HepG2 (cell line): ENCODE data around the gene SLC1A4. TPM values are rescaled to one million over a fixed set of nuclear protein-coding genes. Genes with fewer than 3 reads are reported as not detected.

Source experiments
- AKAP8 ChIP-seq: sonication (generic); formaldehyde crosslinking; IDR thresholded peaks from 2 replicates; pipeline ENCODE4 v1.5.1; 2020; ENCODE audit warnings: mild to moderate bottlenecking, missing genetic modification reagents
- CEBPB ChIP-seq: IDR thresholded peaks from 2 replicates; pipeline ENCODE4 v1.6.1; 2011; ENCODE audit warnings: low read depth, low read length, improper control_type of control experiment, borderline replicate concordance
- DRAP1 ChIP-seq: IDR thresholded peaks from 2 replicates; pipeline ENCODE4 v1.6.1; 2016; ENCODE audit warnings: missing genetic modification reagents, missing compliant biosample characterization
- FOXA3 ChIP-seq: IDR thresholded peaks from 2 replicates; pipeline ENCODE4 v1.6.1; 2016; ENCODE audit warnings: missing genetic modification reagents, missing compliant biosample characterization
- GATAD2A ChIP-seq: IDR thresholded peaks from 2 replicates; pipeline ENCODE4 v1.6.1; 2016
- HES4 ChIP-seq: sonication (generic); formaldehyde crosslinking; IDR thresholded peaks from 2 replicates; pipeline ENCODE4 v1.9.0; 2021; ENCODE audit warnings: mild to moderate bottlenecking, missing genetic modification reagents, borderline replicate concordance
- MTA1 ChIP-seq: sonication (generic); formaldehyde crosslinking; IDR thresholded peaks from 2 replicates; pipeline ENCODE4 v1.4.0; 2020; ENCODE audit warnings: missing genetic modification reagents, mild to moderate bottlenecking, borderline replicate concordance
- NFYC ChIP-seq: IDR thresholded peaks from 2 replicates; pipeline ENCODE4 v1.6.1; 2016; ENCODE audit warnings: missing genetic modification reagents, missing compliant biosample characterization
- RBM39 ChIP-seq: fragments of 200-400 bp; formaldehyde crosslinking; IDR thresholded peaks from one replicate; pipeline ENCODE4 v1.6.1; 2018; ENCODE audit warnings: antibody characterized with exemption, mild to moderate bottlenecking, low read depth, low read length; ENCODE audit not compliant: poor library complexity, severe bottlenecking
- SP140L ChIP-seq: sonication (generic); formaldehyde crosslinking; IDR thresholded peaks from 2 replicates; pipeline ENCODE4 v1.4.0; 2020; ENCODE audit warnings: missing genetic modification reagents, borderline replicate concordance
- SP5 ChIP-seq: IDR thresholded peaks from 2 replicates; pipeline ENCODE4 v1.6.1; 2016; ENCODE audit warnings: low read depth, borderline replicate concordance
- TGIF2 ChIP-seq: IDR thresholded peaks from 2 replicates; pipeline ENCODE4 v1.6.1; 2016; ENCODE audit warnings: control low read depth, missing compliant biosample characterization
- YEATS2 ChIP-seq: sonication (generic); formaldehyde crosslinking; IDR thresholded peaks from 2 replicates; pipeline ENCODE4 v1.4.0; 2020; ENCODE audit warnings: missing genetic modification reagents, borderline replicate concordance
- YY1 ChIP-seq: IDR thresholded peaks from 2 replicates; pipeline ENCODE4 v1.6.1; 2011; ENCODE audit warnings: low read length, low read depth, moderate library complexity, mild to moderate bottlenecking; ENCODE audit not compliant: insufficient read depth, insufficient replicate concordance
- ZBTB37 ChIP-seq: sonication (generic); formaldehyde crosslinking; IDR thresholded peaks from 2 replicates; pipeline ENCODE4 v1.4.0; 2020; ENCODE audit warnings: mild to moderate bottlenecking, missing genetic modification reagents
- ZFP62 ChIP-seq: sonication (generic); formaldehyde crosslinking; IDR thresholded peaks from 2 replicates; pipeline ENCODE4 v1.4.0; 2020; ENCODE audit warnings: missing genetic modification reagents
- ZFP90 ChIP-seq: sonication (generic); formaldehyde crosslinking; IDR thresholded peaks from 2 replicates; pipeline ENCODE4 v1.8.0; 2022; ENCODE audit warnings: missing genetic modification reagents, mild to moderate bottlenecking, inconsistent platforms, borderline replicate concordance
- ZNF251 ChIP-seq: sonication (generic); formaldehyde crosslinking; IDR thresholded peaks from 2 replicates; pipeline ENCODE4 v1.9.0; 2021; ENCODE audit warnings: mild to moderate bottlenecking, missing genetic modification reagents
- ZNF260 ChIP-seq: sonication (generic); formaldehyde crosslinking; IDR thresholded peaks from 2 replicates; pipeline ENCODE4 v1.4.0; 2020; ENCODE audit warnings: missing genetic modification reagents, low read depth, mild to moderate bottlenecking, borderline replicate concordance
- ZNF362 ChIP-seq: sonication (generic); formaldehyde crosslinking; IDR thresholded peaks from 2 replicates; pipeline ENCODE4 v1.4.0; 2020; ENCODE audit warnings: missing genetic modification reagents, mild to moderate bottlenecking, borderline replicate concordance
- ZNF672 ChIP-seq: sonication (generic); formaldehyde crosslinking; IDR thresholded peaks from 2 replicates; pipeline ENCODE4 v1.8.1; 2022; ENCODE audit warnings: missing genetic modification reagents
- polyA plus RNA-seq, 8 experiments: library from polyadenylated mRNA; depleted of rRNA in 3 of 8; stranded (reverse) in 7 of 8; unstranded in 1 of 8; fragments of >200 nt; fragmentation: Illumina TruSeq in 4 of 8; extraction: Trizol in 4 of 8; gene quantifications; 2 replicates each; pipeline versions ENCODE4 v1.2.1 to v1.2.3, GENCODE V29; 2011 to 2016; ENCODE audit warnings: low read depth in 4 of 8, missing spikeins in 1 of 8, mixed read lengths in 1 of 8; ENCODE audit not compliant: insufficient read depth in 1 of 8
- total RNA-seq, 5 experiments: library from RNA; depleted of rRNA; stranded (reverse); fragments of >200 nt; fragmentation: Illumina TruSeq; extraction: Trizol; gene quantifications; 2 replicates each; pipeline ENCODE4 v1.2.3, GENCODE V29; 2016; ENCODE audit warnings: low read depth in 1 of 5
- TF ChIP-seq, protein P1 (sequence below): sonication (generic); formaldehyde crosslinking; IDR thresholded peaks from 2 replicates; pipeline ENCODE4 v1.8.0; 2023; ENCODE audit warnings: mild to moderate bottlenecking, missing genetic modification reagents
- TF ChIP-seq, protein P2 (sequence below): fragments of 450-650 bp; IDR thresholded peaks from 2 replicates; pipeline ENCODE4 v1.6.1; 2017
- TF ChIP-seq, protein P3 (sequence below): sonication (generic); formaldehyde crosslinking; IDR thresholded peaks from 2 replicates; pipeline ENCODE4 v1.5.0; 2020; ENCODE audit warnings: missing genetic modification reagents

Gene SLC1A4
- total and polyA plus RNA-seq, 2 of the 13 experiments (the other 11 are each of a cell fraction or from before 2014, with no cell fraction given) = 21.0 to 39.6 TPM

- TF ChIP-seq ZNF251 (CRISPR knock-in tag) (no peak), ZNF260 (CRISPR knock-in tag) (no peak), FOXA3 (CRISPR knock-in tag) (peak; percentile 96), ZFP62 (CRISPR knock-in tag) (no peak), RBM39 (no peak), AKAP8 (CRISPR knock-in tag) (no peak), ZBTB37 (CRISPR knock-in tag) (no peak), NFYC (CRISPR knock-in tag) (no peak), CEBPB (peak; percentile 48; the same call in 1 of the 2 replicates), SP5 (CRISPR knock-in tag) (no peak; the same call in 1 of the 2 replicates), HES4 (CRISPR knock-in tag) (no peak), MTA1 (CRISPR knock-in tag) (0 out of 2 replicates have a peak, but pooled peaks have one; percentile 36), ZNF362 (CRISPR knock-in tag) (peak; percentile 66), SP140L (CRISPR knock-in tag) (no peak), TGIF2 (CRISPR knock-in tag) (peak; percentile 55; the same call in 1 of the 2 replicates), YY1 (no peak), ZNF672 (no peak), GATAD2A (CRISPR knock-in tag) (peak; percentile 89), DRAP1 (peak; percentile 13; the same call in 1 of the 2 replicates), ZFP90 (CRISPR knock-in tag) (peak; percentile 54; the same call in 1 of the 2 replicates), YEATS2 (CRISPR knock-in tag) (peak; percentile 61; the same call in 1 of the 2 replicates)
- TF ChIP-seq, protein P1, sequence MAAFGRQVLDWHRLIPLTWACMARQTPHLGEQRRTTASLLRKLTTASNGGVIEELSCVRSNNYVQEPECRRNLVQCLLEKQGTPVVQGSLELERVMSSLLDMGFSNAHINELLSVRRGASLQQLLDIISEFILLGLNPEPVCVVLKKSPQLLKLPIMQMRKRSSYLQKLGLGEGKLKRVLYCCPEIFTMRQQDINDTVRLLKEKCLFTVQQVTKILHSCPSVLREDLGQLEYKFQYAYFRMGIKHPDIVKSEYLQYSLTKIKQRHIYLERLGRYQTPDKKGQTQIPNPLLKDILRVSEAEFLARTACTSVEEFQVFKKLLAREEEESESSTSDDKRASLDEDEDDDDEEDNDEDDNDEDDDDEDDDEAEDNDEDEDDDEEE (CRISPR knock-in tag) = no peak
- TF ChIP-seq, protein P2, sequence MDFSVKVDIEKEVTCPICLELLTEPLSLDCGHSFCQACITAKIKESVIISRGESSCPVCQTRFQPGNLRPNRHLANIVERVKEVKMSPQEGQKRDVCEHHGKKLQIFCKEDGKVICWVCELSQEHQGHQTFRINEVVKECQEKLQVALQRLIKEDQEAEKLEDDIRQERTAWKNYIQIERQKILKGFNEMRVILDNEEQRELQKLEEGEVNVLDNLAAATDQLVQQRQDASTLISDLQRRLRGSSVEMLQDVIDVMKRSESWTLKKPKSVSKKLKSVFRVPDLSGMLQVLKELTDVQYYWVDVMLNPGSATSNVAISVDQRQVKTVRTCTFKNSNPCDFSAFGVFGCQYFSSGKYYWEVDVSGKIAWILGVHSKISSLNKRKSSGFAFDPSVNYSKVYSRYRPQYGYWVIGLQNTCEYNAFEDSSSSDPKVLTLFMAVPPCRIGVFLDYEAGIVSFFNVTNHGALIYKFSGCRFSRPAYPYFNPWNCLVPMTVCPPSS = no peak
- TF ChIP-seq, protein P3, sequence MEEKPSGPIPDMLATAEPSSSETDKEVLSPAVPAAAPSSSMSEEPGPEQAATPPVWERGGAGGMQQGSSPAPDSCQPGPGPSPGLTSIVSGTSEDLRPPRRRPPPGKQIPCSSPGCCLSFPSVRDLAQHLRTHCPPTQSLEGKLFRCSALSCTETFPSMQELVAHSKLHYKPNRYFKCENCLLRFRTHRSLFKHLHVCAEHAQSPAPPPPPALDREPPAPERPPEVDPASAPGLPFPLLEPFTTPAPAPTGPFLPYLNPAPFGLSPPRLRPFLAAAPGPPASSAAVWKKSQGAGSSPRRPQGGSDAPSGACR (CRISPR knock-in tag) = 0 out of 2 replicates have a peak, but pooled peaks have one; percentile 25
Measured at GRCh38 chr2:64943387-64944150, 45.6 kb upstream of the SLC1A4 start (continued).
